Activated CD4-positive, alpha-beta T cell treated with anti-CD3 and anti-CD28 coated beads, Interleukin-2, Interleukin-4, amounts not matched to agents 100 ng/mL and 50 ng/mL, durations not matched to agents 16 hours and 8 hours (primary cell): Measurements from ENCODE around the gene NPL.
A peak's percentile ranks its signal among the peaks of the same experiment; 100 is the strongest.

Experiments
- DNase-seq: peaks from one replicate; pipeline ENCODE4 v3.0.0-alpha.2; 2020; ENCODE audit warnings: low spot score

NPL gene

GRCh38 chr1:182778862-182779261 is 10.7 kb upstream of the NPL start:
- DNase-seq: no peak

GRCh38 chr1:182779530-182779929 is 10.0 kb upstream of the NPL start:
- no peak for DNase-seq

- DNase-seq: peak; percentile 64
These were observed 7.6 kb upstream of the NPL start for GRCh38 chr1:182781841-182782586.

GRCh38 chr1:182782587-182782913 is 7.0 kb upstream of the NPL start:
- no peak for DNase-seq

- no peak for DNase-seq
These were observed 6.5 kb upstream of the NPL start for GRCh38 chr1:182783068-182783467.

GRCh38 chr1:182784556-182785171 is 4.9 kb upstream of the NPL start:
- DNase-seq: peak; percentile 46

- DNase-seq: no peak
These were observed 4.4 kb upstream of the NPL start for GRCh38 chr1:182785181-182785580.

- DNase-seq: peak; percentile 29
These were observed 3.2 kb upstream of the NPL start for GRCh38 chr1:182786223-182786994.

- DNase-seq: no peak
These were observed 2.6 kb upstream of the NPL start for GRCh38 chr1:182786995-182787324.

- no peak for DNase-seq
These were observed 2.0 kb downstream of the NPL start for GRCh38 chr1:182791281-182792179.

- DNase-seq: no peak
These were observed 4.5 kb downstream of the NPL start for GRCh38 chr1:182794091-182794490.

- DNase-seq: no peak
These were observed 5.2 kb downstream of the NPL start for GRCh38 chr1:182794676-182795201.

- no peak for DNase-seq
These were observed 6.1 kb downstream of the NPL start for GRCh38 chr1:182795563-182796228.

- no peak for DNase-seq
These were observed 12.6 kb downstream of the NPL start for GRCh38 chr1:182802006-182802803.

GRCh38 chr1:182803846-182804245 is 14.3 kb downstream of the NPL start:
- no peak for DNase-seq

- DNase-seq: no peak
These were observed 16.6 kb downstream of the NPL start for GRCh38 chr1:182806015-182806678.

- DNase-seq: no peak
These were observed 18.3 kb downstream of the NPL start for GRCh38 chr1:182807907-182808306.

- DNase-seq: no peak
These were observed 19.9 kb downstream of the NPL start for GRCh38 chr1:182809414-182809957.

GRCh38 chr1:182811975-182812722 is 22.6 kb downstream of the NPL start:
- DNase-seq: no peak
